Measurements from ENCODE around the gene CYTH3. TPM values are rescaled to one million over a fixed set of nuclear protein-coding genes. Genes with fewer than 3 reads are reported as not detected.
"Not testable (repeated sequence)": the region's sequence is repeated elsewhere in the genome, so short reads cannot be mapped to it uniquely, and the experiment has no call there.

Gene CYTH3
- total RNA-seq, 1 experiment from 2014 or later: 14.0 TPM

DNA sequence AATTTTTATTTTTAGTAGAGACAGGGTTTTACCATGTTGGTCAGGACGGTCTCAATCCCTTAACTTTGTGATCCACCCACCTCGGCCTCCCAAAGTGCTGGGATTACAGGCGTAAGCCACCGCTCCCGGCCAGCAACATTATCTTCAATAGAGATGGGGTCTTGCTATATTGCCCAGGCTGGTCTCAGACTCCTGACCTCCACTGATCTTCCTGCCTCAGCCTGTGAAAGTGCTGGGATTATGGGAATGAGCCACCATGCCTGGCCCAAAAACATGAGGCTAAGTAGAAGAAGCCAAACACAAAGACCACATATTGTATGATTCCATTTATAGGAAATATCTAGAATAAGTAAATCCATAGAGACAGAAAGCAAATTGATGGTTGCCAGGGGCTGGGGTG lies 19.1 kb upstream of the CYTH3 start:
- H3K36me3 ChIP-seq (replicated peaks; ENCODE audit: control insufficient read depth, insufficient read depth, low read length): no peaks in the 10 kb centered on the region
- H3K4me3 ChIP-seq (ENCODE audit: insufficient read depth, low read depth, low read length): no peak overlapping the region
- no peaks in the 10 kb centered on the region for H3K27me3 ChIP-seq (ENCODE audit: control insufficient read depth, insufficient read depth, low read length)
- DNase-seq: no peak

DNA sequence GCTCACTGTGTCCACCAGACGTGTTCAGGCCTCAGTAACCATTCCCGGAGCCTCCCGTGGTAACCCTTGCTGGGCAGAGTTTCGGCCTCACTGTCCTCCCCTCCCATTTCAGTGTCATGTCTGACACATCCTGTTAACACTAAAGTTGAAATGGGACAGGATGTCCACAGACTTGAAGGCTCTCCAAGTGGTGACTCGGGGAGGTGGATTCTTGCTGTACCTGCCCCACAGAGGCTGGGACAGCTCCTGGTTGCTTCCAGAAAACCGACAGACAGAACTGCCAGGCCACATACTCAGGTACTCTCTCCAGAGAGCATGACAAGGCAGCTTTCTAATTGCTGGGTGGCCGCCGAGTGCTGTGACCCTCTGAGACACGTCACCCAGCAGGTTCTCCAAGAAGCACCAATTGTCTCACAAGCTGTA lies 17.9 kb upstream of the CYTH3 start:
- Histone ChIP-seq H3K36me3 (replicated peaks; ENCODE audit: control insufficient read depth, insufficient read depth, low read length) (no peaks in the 10 kb centered on the region), H3K4me3 (ENCODE audit: insufficient read depth, low read depth, low read length) (no peak overlapping the region), H3K27me3 (ENCODE audit: control insufficient read depth, insufficient read depth, low read length) (no peaks in the 10 kb centered on the region)
- DNase-seq: no peak

DNA sequence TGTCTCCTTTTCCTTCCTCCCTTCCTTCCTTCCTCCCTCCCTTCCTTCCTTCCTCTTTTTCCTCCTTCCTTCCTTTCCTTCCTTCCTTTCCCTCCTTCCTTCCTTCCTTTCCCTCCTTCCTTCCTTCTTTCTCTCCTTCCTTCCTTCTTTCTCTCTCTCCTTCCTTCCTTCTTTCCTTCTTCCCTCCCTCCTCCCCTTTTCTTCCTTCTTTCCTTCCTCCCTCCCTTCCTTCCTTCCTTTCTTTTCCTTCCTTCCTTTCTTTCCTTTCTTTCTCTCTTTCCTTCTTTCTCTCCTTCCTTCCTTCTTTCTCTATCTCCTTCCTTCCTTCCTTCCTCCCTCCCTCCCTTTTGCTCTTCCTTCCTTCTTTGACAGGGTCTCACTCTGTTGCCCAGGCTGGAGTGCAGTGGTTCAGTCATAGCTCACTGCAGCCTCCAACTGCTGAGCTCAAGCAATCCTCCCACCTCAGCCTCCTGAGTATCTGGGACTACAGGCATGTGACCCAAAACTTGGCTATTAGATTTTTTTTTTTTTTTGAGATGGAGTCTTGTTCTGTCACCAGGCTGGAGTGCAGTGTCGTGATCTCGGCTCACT lies 15.9 kb upstream of the CYTH3 start:
- H3K27me3 ChIP-seq (ENCODE audit: control insufficient read depth, insufficient read depth, low read length): no peaks in the 10 kb centered on the region
- DNase-seq: no peak
- H3K4me3 ChIP-seq (ENCODE audit: insufficient read depth, low read depth, low read length): no peak overlapping the region
- H3K36me3 ChIP-seq (replicated peaks; ENCODE audit: control insufficient read depth, insufficient read depth, low read length): no peaks in the 10 kb centered on the region

DNA sequence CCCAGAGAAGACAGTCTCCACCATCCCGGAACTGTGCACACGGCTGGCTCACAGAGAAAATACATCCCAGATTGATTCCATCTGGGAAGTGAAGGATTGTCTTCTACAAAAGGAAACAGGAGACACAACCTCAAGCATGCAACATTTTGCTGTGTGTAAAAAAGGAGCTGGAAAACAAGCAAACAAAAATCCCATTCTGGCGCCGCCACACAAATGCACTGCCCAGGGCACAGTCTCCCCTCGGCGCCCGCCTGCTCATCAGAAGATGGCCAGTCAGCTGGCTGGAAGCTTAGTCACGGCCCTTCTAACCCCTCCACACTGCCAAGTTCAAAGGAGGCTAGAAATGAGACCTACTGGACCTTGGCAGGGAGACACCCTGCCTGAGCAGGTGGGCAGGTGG lies 14.1 kb upstream of the CYTH3 start:
- DNase-seq: no peak
- no peaks in the 10 kb centered on the region for H3K36me3 ChIP-seq (replicated peaks; ENCODE audit: control insufficient read depth, insufficient read depth, low read length)
- H3K4me3 ChIP-seq (ENCODE audit: insufficient read depth, low read depth, low read length): no peak overlapping the region
- no peaks in the 10 kb centered on the region for H3K27me3 ChIP-seq (ENCODE audit: control insufficient read depth, insufficient read depth, low read length)

GRCh38 chr7:6284461-6285360 lies 12.3 kb upstream of the CYTH3 start:
- Histone ChIP-seq H3K36me3 (replicated peaks; ENCODE audit: control insufficient read depth, insufficient read depth, low read length) (no peaks in the 10 kb centered on the region), H3K4me3 (ENCODE audit: insufficient read depth, low read depth, low read length) (no peak overlapping the region), H3K27me3 (ENCODE audit: control insufficient read depth, insufficient read depth, low read length) (no peaks in the 10 kb centered on the region)
- DNase-seq: no peak

- no peak for DNase-seq
- no peak overlapping the region for H3K4me3 ChIP-seq (ENCODE audit: insufficient read depth, low read depth, low read length)
- no peaks in the 10 kb centered on the region for H3K27me3 ChIP-seq (ENCODE audit: control insufficient read depth, insufficient read depth, low read length)
Measured at GRCh38 chr7:6284055-6284400, 11.6 kb upstream of the CYTH3 start.

GRCh38 chr7:6283391-6284054 lies 11.1 kb upstream of the CYTH3 start:
- H3K4me3 ChIP-seq (ENCODE audit: insufficient read depth, low read depth, low read length); DNase-seq; H3K27me3 ChIP-seq (ENCODE audit: control insufficient read depth, insufficient read depth, low read length); H3K36me3 ChIP-seq (replicated peaks; ENCODE audit: control insufficient read depth, insufficient read depth, low read length): not testable (repeated sequence)

More at GRCh38 chr7:6284055-6284400, 11.6 kb upstream of the CYTH3 start:
- no peaks in the 10 kb centered on the region for H3K36me3 ChIP-seq (replicated peaks; ENCODE audit: control insufficient read depth, insufficient read depth, low read length)

- Histone ChIP-seq H3K36me3 (replicated peaks; ENCODE audit: control insufficient read depth, insufficient read depth, low read length) (no peaks in the 10 kb centered on the region), H3K27me3 (ENCODE audit: control insufficient read depth, insufficient read depth, low read length) (no peaks in the 10 kb centered on the region), H3K4me3 (ENCODE audit: insufficient read depth, low read depth, low read length) (no peak overlapping the region)
- no peak for DNase-seq
Measured at GRCh38 chr7:6279937-6280336, 7.5 kb upstream of the CYTH3 start.

DNA sequence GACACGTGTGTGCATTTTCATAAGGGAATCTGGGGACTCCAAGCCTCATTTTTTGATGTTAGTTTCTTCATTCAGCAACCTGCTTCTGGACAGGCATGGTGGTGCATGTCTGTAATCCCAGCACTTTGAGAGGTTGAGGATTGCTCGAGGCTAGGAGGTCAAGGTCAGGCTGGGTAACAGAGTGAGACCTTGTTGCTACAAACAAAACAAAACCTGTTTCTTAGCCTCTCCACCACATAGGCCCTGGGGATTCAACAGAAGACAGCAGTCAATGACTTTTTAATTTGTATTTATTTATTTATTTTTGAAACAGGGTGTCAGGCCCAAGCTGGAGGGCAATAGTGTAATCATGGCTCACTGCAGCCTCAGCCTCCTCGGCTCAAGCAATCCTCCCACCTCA lies 6.9 kb upstream of the CYTH3 start:
- no peak overlapping the region for H3K4me3 ChIP-seq (ENCODE audit: insufficient read depth, low read depth, low read length)
- DNase-seq: no peak
- no peaks in the 10 kb centered on the region for H3K36me3 ChIP-seq (replicated peaks; ENCODE audit: control insufficient read depth, insufficient read depth, low read length)
- H3K27me3 ChIP-seq (ENCODE audit: control insufficient read depth, insufficient read depth, low read length): no peaks in the 10 kb centered on the region

DNA sequence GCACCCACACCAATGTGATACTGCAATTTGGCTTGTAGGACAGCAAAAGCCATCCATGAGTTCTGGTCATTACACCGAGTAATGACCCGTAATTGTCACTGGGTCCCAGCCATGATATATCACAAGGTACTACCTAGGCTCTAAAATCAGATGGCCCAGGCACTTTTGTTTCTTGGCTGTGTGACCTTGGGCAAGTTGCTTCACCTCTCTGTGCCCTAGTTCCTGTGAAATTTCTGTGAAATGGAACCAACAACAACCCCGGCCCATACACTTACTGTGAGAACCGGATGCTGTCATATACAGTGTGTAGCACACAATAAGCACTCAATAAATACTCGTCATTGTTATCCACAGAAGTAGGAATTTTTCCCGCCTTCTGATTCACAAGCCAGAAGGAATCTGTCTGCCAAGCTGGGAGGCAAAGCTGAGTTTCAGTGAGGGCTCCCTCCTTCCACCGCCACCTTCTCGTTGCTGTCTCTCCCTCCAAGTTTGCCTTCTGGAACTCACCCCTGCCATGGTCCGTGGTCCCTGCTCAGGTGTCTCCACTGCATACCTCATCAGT lies 6.4 kb upstream of the CYTH3 start:
- no peak for DNase-seq
- Histone ChIP-seq H3K4me3 (ENCODE audit: insufficient read depth, low read depth, low read length) (no peak overlapping the region), H3K27me3 (ENCODE audit: control insufficient read depth, insufficient read depth, low read length) (no peaks in the 10 kb centered on the region), H3K36me3 (replicated peaks; ENCODE audit: control insufficient read depth, insufficient read depth, low read length) (no peaks in the 10 kb centered on the region)

DNA sequence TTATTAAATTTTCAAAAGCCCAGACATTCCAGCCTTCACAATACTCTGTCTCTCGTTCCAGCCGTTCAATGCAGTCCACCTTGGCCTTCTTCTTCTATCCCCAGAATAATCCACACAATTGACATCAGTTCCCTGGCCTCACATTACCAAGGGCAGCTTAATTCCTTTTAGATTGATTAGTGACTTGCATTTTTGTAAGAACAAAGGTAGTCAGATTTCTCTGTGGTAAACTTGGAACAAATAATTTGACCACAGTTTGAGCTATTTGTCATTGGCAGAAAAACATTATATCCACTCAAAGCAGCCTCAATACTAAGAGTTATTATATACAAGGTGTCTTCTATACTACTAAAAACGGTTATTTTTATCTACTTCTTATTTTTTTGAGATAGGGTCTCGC lies 5.1 kb upstream of the CYTH3 start:
- Histone ChIP-seq H3K36me3 (replicated peaks; ENCODE audit: control insufficient read depth, insufficient read depth, low read length) (no peaks in the 10 kb centered on the region), H3K4me3 (ENCODE audit: insufficient read depth, low read depth, low read length) (no peak overlapping the region), H3K27me3 (ENCODE audit: control insufficient read depth, insufficient read depth, low read length) (no peaks in the 10 kb centered on the region)
- DNase-seq: no peak

DNA sequence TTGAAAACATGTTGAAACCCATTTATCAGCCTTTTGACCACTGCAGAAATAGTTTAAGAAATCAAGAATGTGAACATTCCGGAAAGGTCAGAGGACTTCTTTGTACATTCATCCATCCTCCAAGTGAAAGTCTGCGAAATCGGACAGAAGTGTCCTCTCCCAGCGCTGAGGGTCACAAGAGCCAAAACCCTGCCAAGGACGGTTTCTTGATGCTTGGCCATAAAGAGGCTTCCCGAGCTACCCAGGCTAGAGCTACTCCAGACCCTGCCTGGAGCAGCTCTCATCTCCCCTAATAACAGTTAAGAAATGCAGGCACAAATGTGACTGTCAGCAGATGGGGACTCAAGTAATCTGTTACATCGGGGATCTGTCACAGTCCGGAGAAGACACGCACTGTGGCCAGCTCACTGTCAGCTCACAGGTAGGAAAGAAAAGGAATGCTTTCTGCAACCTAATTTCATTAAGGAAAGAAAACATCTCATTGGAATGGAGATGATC lies 4.5 kb upstream of the CYTH3 start:
- H3K4me3 ChIP-seq (ENCODE audit: insufficient read depth, low read depth, low read length): no peak overlapping the region
- H3K27me3 ChIP-seq (ENCODE audit: control insufficient read depth, insufficient read depth, low read length): no peaks in the 10 kb centered on the region
- H3K36me3 ChIP-seq (replicated peaks; ENCODE audit: control insufficient read depth, insufficient read depth, low read length): no peaks in the 10 kb centered on the region
- DNase-seq: no peak

DNA sequence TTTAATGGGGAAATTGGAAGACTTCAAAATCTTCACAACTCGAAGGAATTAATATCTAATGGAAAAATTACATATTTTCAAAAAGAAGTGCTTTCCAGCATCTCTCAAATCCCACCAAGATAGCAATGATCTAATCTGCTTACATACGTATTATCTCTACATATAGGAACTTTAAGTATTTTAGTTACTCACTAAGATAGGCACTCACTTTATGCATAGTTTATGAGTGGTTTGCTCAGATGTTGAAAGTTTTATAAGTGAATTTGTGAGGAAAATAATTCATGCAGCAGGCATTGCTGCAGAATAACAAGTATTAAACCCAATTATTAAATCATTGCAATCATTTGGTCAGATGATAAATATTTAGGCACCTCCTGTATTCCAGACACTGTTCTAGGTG lies 2.3 kb upstream of the CYTH3 start:
- peaks cover 7% of the 10 kb centered on the region for H3K27me3 ChIP-seq (ENCODE audit: control insufficient read depth, insufficient read depth, low read length)
- no peak for DNase-seq
- H3K36me3 ChIP-seq (replicated peaks; ENCODE audit: control insufficient read depth, insufficient read depth, low read length): no peaks in the 10 kb centered on the region
- H3K4me3 ChIP-seq (ENCODE audit: insufficient read depth, low read depth, low read length): no peak overlapping the region

DNA sequence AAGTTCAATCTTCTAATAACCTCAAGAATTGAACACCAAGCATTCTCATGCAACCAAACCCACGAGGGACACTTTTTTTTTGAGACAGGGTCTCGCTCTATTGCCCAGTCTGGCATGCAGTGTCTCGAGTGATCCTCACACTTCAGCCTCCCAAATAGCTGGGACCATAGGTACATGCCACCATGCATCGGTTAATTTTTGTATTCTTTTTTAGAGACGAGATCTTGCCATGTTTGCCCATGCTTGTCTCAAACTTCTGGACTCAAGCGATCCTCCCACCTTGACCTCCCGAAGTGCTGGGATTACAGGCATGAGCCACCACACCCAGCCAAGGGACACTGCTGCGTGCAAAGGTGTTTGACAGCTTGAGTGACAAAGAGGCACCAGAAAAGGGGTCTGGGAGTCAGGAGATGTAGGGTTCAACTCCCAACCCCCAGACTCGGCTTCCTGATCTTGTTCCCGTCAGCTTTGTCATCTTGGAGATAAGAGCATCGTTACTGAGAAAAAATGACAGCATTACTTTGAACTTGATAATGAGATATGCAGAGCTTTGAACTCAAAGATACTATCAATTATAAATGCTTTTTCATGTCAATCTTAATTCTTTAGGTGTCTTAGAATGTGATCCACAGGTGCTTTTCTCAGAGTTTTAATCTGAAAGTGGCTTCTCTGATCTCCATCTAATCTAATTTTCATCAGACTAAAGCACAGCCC lies 1.6 kb upstream of the CYTH3 start:
- peaks cover 7% of the 10 kb centered on the region for H3K27me3 ChIP-seq (ENCODE audit: control insufficient read depth, insufficient read depth, low read length)

More for the DNA sequence above, 1.6 kb upstream of the CYTH3 start:
- no peak for DNase-seq
- H3K36me3 ChIP-seq (replicated peaks; ENCODE audit: control insufficient read depth, insufficient read depth, low read length): no peaks in the 10 kb centered on the region
- H3K4me3 ChIP-seq (ENCODE audit: insufficient read depth, low read depth, low read length): no peak overlapping the region
